SK-N-SH (cell line): ENCODE measurements around the gene HDLBP. TPM values are rescaled to one million over a fixed set of nuclear protein-coding genes. Genes with fewer than 3 reads are reported as not detected.

Source experiments
- CTCF ChIA-PET: fragments of 300-600, 350-600 bp; formaldehyde crosslinking; extraction: SDS; loops from one replicate; lab custom pipeline; 2021; lab: Yijun Ruan, JAX
- POLR2A ChIA-PET: fragments of 350-600 bp; sonication (Branson Sonifier 250); formaldehyde crosslinking; extraction: SDS; loops from one replicate; lab custom pipeline; 2020; ENCODE audit warnings: antibody characterized with exemption, inconsistent platforms; lab: Yijun Ruan, JAX
- DNase-seq: peaks from one replicate; pipeline ENCODE4 v3.0.0; 2012
- H2AFZ ChIP-seq: fragments of 200-600 bp; sonication (generic); 2 replicates; pipeline ENCODE4 v1.8.1; 2016; ENCODE audit warnings: antibody characterized with exemption, mild to moderate bottlenecking, low read depth
- H3F3A ChIP-seq: fragments of 200-600 bp; sonication (generic); replicated peaks from 2 replicates; pipeline ENCODE3; 2016; ENCODE audit warnings: antibody characterized with exemption, mild to moderate bottlenecking; ENCODE audit not compliant: insufficient read depth
- H3K27ac ChIP-seq, 2 experiments: fragments of 200-500 bp in 1 of 2; fragments of 200-600 bp in 1 of 2; sonication (Bioruptor generic) in 1 of 2; sonication (generic), shearing (Covaris generic) in 1 of 2; 2 replicates each; pipeline versions ENCODE4 v1.5.1 to v1.6.1; 2014 to 2016; ENCODE audit warnings: low read depth in 2 of 2, inconsistent platforms in 1 of 2, low read length in 1 of 2, mild to moderate bottlenecking in 1 of 2, mixed read lengths in 1 of 2
- H3K27me3 ChIP-seq: fragments of 200-600 bp; sonication (generic), shearing (Covaris generic); 2 replicates; pipeline ENCODE4 v1.6.1; 2016; ENCODE audit warnings: mixed run types; ENCODE audit not compliant: insufficient read depth
- H3K36me3 ChIP-seq, 2 experiments: fragments of 200-500 bp in 1 of 2; fragments of 200-600 bp in 1 of 2; sonication (Bioruptor generic) in 1 of 2; sonication (generic) in 1 of 2; replicated peaks in 1 of 2; 2 replicates each; pipeline versions ENCODE3 to v1.5.1; 2014 to 2016; ENCODE audit warnings: low read length in 1 of 2, mild to moderate bottlenecking in 1 of 2; ENCODE audit not compliant: insufficient read depth in 2 of 2, control insufficient read depth in 1 of 2
- H3K4me1 ChIP-seq, 2 experiments: fragments of 200-500 bp in 1 of 2; fragments of 200-600 bp in 1 of 2; sonication (Bioruptor generic) in 1 of 2; sonication (generic), shearing (Covaris generic) in 1 of 2; 2 replicates each; pipeline versions ENCODE4 v1.5.1 to v1.6.1; 2014 to 2016; ENCODE audit warnings: low read depth in 1 of 2, low read length in 1 of 2, mixed run types in 1 of 2; ENCODE audit not compliant: insufficient read depth in 2 of 2, control insufficient read depth in 1 of 2
- H3K4me2 ChIP-seq: fragments of 200-600 bp; sonication (generic), shearing (Covaris generic); 2 replicates; pipeline ENCODE4 v1.6.1; 2017; ENCODE audit warnings: mixed run types
- H3K4me3 ChIP-seq, 2 experiments: fragments of 200-500 bp in 1 of 2; fragments of 200-600 bp in 1 of 2; sonication (Bioruptor generic) in 1 of 2; sonication (generic), shearing (Covaris generic) in 1 of 2; 2 replicates each; pipeline versions ENCODE4 v1.5.1 to v1.8.1; 2014 to 2016; ENCODE audit warnings: low read depth in 2 of 2, inconsistent platforms in 1 of 2, low read length in 1 of 2, mild to moderate bottlenecking in 1 of 2, mixed read lengths in 1 of 2, moderate library complexity in 1 of 2
- H3K79me2 ChIP-seq: fragments of 200-600 bp; sonication (generic); 2 replicates; pipeline ENCODE4 v1.8.1; 2017; ENCODE audit warnings: mild to moderate bottlenecking; ENCODE audit not compliant: insufficient read depth
- H3K9ac ChIP-seq: fragments of 200-600 bp; sonication (generic); 2 replicates; pipeline ENCODE4 v1.6.1; 2017; ENCODE audit warnings: mixed run types
- H3K9me2 ChIP-seq: fragments of 200-600 bp; sonication (generic); 2 replicates; pipeline ENCODE4 v1.6.1; 2017; ENCODE audit warnings: mixed run types
- H3K9me3 ChIP-seq: fragments of 200-600 bp; sonication (generic); 2 replicates; pipeline ENCODE4 v1.6.1; 2017; ENCODE audit warnings: mixed run types, mild to moderate bottlenecking, moderate library complexity
- H4K20me1 ChIP-seq: fragments of 200-600 bp; sonication (generic); 2 replicates; pipeline ENCODE4 v1.6.1; 2017; ENCODE audit warnings: mild to moderate bottlenecking, mixed run types; ENCODE audit not compliant: insufficient read depth
- FOSL2 ChIP-seq: IDR thresholded peaks from 2 replicates; pipeline ENCODE4 v1.4.0; 2012; ENCODE audit warnings: low read depth, mild to moderate bottlenecking, moderate library complexity, borderline replicate concordance
- FOXM1 ChIP-seq: IDR thresholded peaks from 2 replicates; pipeline ENCODE4 v1.4.0; 2012; ENCODE audit warnings: low read depth, mild to moderate bottlenecking
- GABPA ChIP-seq: IDR thresholded peaks from 2 replicates; pipeline ENCODE4 v1.4.0; 2012; ENCODE audit warnings: low read depth, mild to moderate bottlenecking
- JUND ChIP-seq: IDR thresholded peaks from 2 replicates; pipeline ENCODE4 v1.4.0; 2012
- RAD21 ChIP-seq: IDR thresholded peaks from 2 replicates; pipeline ENCODE4 v1.6.1; 2012; ENCODE audit warnings: mild to moderate bottlenecking, low read length
- RFX5 ChIP-seq: IDR thresholded peaks from 2 replicates; pipeline ENCODE4 v1.6.1; 2012; ENCODE audit warnings: mild to moderate bottlenecking, improper control_type of control experiment, low read length
- TEAD4 ChIP-seq: IDR thresholded peaks from 2 replicates; pipeline ENCODE4 v1.4.0; 2012; ENCODE audit warnings: mild to moderate bottlenecking, borderline replicate concordance; ENCODE audit not compliant: insufficient read depth
- USF2 ChIP-seq: fragments of 150-350 bp; IDR thresholded peaks from 2 replicates; pipeline ENCODE4 v1.6.1; 2017; ENCODE audit warnings: antibody characterized with exemption, low read length, low read depth, borderline replicate concordance
- ZBTB33 ChIP-seq: IDR thresholded peaks from 2 replicates; pipeline ENCODE4 v1.4.0; 2012; ENCODE audit warnings: low read depth, borderline replicate concordance
- WGBS: methylation state at CpG from one replicate; pipeline ENCODE4 v1.1.6; 2017; ENCODE audit warnings: low lambda C conversion rate; 5-methylcytosine and 5-hydroxymethylcytosine counted together
- polyA plus RNA-seq, 3 experiments: library from polyadenylated mRNA; depleted of rRNA; stranded (reverse); fragments of >200 nt; gene quantifications; 2 replicates each; pipeline ENCODE4 v1.2.3, GENCODE V29; 2012
- TF ChIP-seq, protein P1 (sequence below): IDR thresholded peaks from 2 replicates; pipeline ENCODE4 v1.4.0; 2012; ENCODE audit warnings: low read depth
- TF ChIP-seq, protein P2 (sequence below): IDR thresholded peaks from 2 replicates; pipeline ENCODE4 v1.6.1; 2012; ENCODE audit warnings: mild to moderate bottlenecking, low read depth, low read length, moderate library complexity

The HDLBP gene
- polyA plus RNA-seq, 1 of the 3 experiments (the other 2 are of a cell fraction), result 263 TPM

- Histone ChIP-seq H3F3A (peaks cover 19% of the 10 kb centered on the region), H3K36me3 (peaks cover 8 to 43% of the 10 kb centered on the region in 2 experiments), H3K4me1 (peaks cover 9 to 26% of the 10 kb centered on the region in 2 experiments; a peak in 1 of 4 replicates), H3K4me2 (no peak overlapping the region)
- no peak for TF ChIP-seq ZBTB33
- TF ChIP-seq RAD21, result no peak
- TF ChIP-seq, protein P1, sequence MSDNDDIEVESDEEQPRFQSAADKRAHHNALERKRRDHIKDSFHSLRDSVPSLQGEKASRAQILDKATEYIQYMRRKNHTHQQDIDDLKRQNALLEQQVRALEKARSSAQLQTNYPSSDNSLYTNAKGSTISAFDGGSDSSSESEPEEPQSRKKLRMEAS, result no peak
- TF ChIP-seq JUND, result no peak
- no peak for TF ChIP-seq USF2
- TF ChIP-seq, protein P2, sequence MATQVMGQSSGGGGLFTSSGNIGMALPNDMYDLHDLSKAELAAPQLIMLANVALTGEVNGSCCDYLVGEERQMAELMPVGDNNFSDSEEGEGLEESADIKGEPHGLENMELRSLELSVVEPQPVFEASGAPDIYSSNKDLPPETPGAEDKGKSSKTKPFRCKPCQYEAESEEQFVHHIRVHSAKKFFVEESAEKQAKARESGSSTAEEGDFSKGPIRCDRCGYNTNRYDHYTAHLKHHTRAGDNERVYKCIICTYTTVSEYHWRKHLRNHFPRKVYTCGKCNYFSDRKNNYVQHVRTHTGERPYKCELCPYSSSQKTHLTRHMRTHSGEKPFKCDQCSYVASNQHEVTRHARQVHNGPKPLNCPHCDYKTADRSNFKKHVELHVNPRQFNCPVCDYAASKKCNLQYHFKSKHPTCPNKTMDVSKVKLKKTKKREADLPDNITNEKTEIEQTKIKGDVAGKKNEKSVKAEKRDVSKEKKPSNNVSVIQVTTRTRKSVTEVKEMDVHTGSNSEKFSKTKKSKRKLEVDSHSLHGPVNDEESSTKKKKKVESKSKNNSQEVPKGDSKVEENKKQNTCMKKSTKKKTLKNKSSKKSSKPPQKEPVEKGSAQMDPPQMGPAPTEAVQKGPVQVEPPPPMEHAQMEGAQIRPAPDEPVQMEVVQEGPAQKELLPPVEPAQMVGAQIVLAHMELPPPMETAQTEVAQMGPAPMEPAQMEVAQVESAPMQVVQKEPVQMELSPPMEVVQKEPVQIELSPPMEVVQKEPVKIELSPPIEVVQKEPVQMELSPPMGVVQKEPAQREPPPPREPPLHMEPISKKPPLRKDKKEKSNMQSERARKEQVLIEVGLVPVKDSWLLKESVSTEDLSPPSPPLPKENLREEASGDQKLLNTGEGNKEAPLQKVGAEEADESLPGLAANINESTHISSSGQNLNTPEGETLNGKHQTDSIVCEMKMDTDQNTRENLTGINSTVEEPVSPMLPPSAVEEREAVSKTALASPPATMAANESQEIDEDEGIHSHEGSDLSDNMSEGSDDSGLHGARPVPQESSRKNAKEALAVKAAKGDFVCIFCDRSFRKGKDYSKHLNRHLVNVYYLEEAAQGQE, result no peak
- TF ChIP-seq GABPA, result no peak
- no peak for TF ChIP-seq FOSL2
- TF ChIP-seq RFX5, result no peak
- TF ChIP-seq TEAD4, result no peak
- TF ChIP-seq FOXM1, result no peak
- TF ChIP-seq, all 33 proteins: peak for 0
- CTCF ChIA-PET, result interaction anchor here (2.7 kb wide), 1 partner anchor 374 kb away, joined by 10 read pairs; no protein-coding TSS in a partner anchor
- H2AFZ ChIP-seq, result no peak overlapping the region
- POLR2A ChIA-PET, result no interaction called here
- DNase-seq, result no peak
- no peaks in the 10 kb centered on the region for H3K79me2 ChIP-seq
- no peak overlapping the region for H3K27ac ChIP-seq
- H3K9me2 ChIP-seq, result no peaks in the 10 kb centered on the region
- H3K9me3 ChIP-seq, result no peaks in the 10 kb centered on the region
- peaks cover 27% of the 10 kb centered on the region for H4K20me1 ChIP-seq
- WGBS, result 96% methylated on average over 14 of the region's 16 CpGs
- no peaks in the 10 kb centered on the region for H3K27me3 ChIP-seq
- no peak overlapping the region for H3K9ac ChIP-seq
- no peak overlapping the region for H3K4me3 ChIP-seq
Measured at GRCh38 chr2:241225545-241225944, 89.9 kb downstream of the HDLBP start.
